Loucy (cell line): ENCODE results near the gene DDX39B.

Experiments used
- CTCF ChIP-seq: fragments of 200-600 bp; sonication (generic); conservative IDR thresholded peaks from 2 replicates; pipeline ENCODE4 v1.5.1; 2014; ENCODE audit warnings: mild to moderate bottlenecking, antibody characterized with exemption, low read length
- EZH2phosphoT487 ChIP-seq: fragments of 200-600 bp; IDR thresholded peaks from 2 replicates; pipeline ENCODE4 v1.6.1; 2018; ENCODE audit warnings: antibody characterized with exemption, mild to moderate bottlenecking, moderate library complexity, borderline replicate concordance

DNA sequence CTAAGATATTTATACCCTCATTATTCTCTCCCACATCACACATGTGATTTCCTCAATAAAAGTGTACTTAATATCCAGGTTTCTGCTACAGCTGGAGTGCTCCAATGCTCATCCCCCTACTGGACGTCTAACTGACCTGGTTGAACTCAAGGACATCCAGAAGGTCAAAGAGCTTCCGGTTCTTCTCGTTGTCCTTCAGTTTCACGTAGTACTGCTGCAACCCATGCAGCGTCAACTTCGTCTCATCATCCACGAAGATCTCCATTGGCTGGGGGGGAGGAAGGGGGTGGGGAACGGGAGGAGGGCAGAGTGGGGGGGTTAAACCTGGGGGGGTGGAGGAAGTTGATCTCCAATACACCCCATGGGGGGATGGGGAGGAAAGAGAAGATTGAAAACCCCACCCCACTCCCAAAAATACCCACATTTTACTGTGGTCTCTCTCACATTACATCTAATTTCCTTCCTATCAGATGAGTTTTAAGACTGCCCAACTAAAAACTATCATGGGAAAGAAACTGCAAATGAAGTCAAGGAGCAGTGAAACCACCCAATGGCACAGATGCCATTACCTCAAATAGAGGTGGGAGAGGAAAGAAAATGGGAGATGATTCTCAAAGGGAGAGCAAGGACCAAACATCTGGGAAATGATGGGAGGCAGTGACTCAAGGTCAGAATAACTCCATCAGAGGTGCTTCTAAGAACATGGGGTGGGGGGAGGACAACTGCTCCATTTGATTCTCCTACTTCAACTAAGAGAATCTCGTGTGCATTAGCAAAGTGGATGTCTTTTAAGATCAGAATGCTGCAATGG lies 9.0 kb downstream of the DDX39B start:
- no peak for TF ChIP-seq CTCF
- TF ChIP-seq EZH2phosphoT487 = no peak
